ENCODE measurements around the gene TRPM1. TPM values are rescaled to one million over a fixed set of nuclear protein-coding genes. Genes with fewer than 3 reads are reported as not detected.

Gene TRPM1
- total RNA-seq, 1 donor from 2014 or later: not detected

DNA sequence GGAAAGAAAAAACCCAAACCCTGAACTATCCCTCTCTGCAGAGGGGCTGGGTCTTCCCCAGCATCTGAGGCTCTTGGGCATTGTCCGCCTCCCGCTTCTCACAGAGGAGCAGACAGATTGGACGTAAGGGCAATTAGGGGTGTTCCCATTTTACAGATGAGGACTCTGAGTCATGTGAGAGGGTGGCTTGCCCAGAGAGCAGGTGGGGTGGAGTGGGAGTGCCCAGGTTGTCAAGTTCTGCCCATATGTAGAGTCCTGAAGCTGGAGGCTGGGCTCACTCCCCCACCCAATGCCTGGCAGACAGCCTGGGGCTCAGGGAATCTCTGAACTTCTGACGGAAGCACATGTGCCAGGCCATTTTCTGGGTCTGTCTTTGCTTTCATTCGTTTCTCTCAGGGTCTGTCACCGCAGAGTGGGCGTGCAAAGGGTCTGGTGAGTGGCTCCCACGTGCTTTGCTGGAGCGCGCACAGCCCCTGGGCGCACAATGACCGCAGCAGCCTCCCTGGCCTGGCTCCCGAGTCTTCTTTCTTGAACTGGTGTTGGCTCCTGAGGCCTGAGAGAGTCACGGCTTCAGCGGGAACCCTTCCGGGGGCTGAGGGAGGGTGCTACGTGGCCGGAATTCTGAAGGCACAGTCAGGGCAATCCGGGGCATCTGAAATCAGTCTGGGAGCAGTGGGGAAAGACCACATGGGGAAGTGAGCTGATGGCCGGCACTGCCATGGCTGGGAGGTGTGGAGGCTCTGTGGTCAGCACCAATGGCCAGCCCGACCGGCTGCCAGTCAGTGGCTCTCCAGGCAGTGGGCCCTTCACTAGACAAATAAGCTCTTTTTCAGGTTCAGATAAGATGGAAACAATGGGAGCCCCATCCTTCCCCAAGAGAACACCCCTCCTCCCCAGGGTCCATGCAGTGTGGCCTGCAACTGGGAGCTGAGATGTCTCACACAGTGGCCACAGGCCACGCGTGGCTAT is 1.1 kb upstream of the TRPM1 start:
- Mint-ChIP-seq H3K9me3 (peaks cover 8% of the 10 kb centered on the region), H3K4me3 (no peak overlapping the region), H3K27ac (no peak overlapping the region), H3K4me1 (peaks cover 27% of the 10 kb centered on the region), H3K36me3 (no peaks in the 10 kb centered on the region), H3K27me3 (ENCODE audit: low read depth) (no peaks in the 10 kb centered on the region)
- DNase-seq (ENCODE audit: low spot score in 2 of 2, unreplicated experiment in 2 of 2): no peak
- TF ChIP-seq, protein P1, sequence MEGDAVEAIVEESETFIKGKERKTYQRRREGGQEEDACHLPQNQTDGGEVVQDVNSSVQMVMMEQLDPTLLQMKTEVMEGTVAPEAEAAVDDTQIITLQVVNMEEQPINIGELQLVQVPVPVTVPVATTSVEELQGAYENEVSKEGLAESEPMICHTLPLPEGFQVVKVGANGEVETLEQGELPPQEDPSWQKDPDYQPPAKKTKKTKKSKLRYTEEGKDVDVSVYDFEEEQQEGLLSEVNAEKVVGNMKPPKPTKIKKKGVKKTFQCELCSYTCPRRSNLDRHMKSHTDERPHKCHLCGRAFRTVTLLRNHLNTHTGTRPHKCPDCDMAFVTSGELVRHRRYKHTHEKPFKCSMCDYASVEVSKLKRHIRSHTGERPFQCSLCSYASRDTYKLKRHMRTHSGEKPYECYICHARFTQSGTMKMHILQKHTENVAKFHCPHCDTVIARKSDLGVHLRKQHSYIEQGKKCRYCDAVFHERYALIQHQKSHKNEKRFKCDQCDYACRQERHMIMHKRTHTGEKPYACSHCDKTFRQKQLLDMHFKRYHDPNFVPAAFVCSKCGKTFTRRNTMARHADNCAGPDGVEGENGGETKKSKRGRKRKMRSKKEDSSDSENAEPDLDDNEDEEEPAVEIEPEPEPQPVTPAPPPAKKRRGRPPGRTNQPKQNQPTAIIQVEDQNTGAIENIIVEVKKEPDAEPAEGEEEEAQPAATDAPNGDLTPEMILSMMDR (IDR thresholded peaks at IDR 0.05; ENCODE audit: unreplicated experiment): no peak

DNA sequence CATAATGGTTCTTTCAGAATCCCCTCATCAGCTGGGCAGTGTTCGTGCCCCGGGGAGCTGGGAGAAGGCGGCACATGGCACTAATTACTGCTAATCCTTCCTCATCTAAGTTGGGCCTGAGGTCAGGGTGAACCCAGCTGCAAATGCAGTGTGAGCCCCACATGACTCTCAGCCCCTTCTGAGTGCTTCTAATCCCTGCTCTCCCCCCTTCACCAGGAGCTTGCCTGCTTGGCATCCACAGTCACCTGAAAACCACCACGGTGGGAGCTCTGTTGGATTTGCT is 455 bp upstream of the TRPM1 start:
- peaks cover 27% of the 10 kb centered on the region for H3K4me1 Mint-ChIP-seq
- no peaks in the 10 kb centered on the region for H3K27me3 Mint-ChIP-seq (ENCODE audit: low read depth)
- no peak overlapping the region for H3K4me3 Mint-ChIP-seq
- no peak overlapping the region for H3K27ac Mint-ChIP-seq
- no peaks in the 10 kb centered on the region for H3K36me3 Mint-ChIP-seq
- peaks cover 2% of the 10 kb centered on the region for H3K9me3 Mint-ChIP-seq
- TF ChIP-seq, protein P1 (IDR thresholded peaks at IDR 0.05; ENCODE audit: unreplicated experiment): no peak
- DNase-seq (ENCODE audit: low spot score in 2 of 2, unreplicated experiment in 2 of 2): no peak

DNA sequence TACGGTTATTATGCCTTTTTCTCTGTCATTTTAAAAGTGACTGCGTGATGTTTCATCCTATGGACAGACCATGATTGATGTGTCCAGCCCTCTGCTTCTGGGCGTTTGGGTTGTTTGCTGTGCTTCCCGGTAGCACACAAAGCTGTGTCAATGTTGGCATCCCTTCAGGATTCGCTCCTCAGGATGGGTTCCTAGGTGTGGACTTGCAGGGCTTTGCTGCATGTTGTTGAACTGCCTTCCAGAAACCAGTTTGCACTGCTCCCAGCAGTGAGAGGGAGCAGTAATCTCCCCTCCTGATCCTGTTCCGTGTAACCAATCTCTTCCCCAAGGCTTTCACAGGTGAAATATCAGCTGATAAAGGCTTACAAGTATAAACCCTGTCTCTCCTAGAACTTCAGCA is 787 bp downstream of the TRPM1 start:
- Mint-ChIP-seq H3K27me3 (ENCODE audit: low read depth) (no peaks in the 10 kb centered on the region), H3K27ac (no peak overlapping the region), H3K4me3 (no peak overlapping the region), H3K4me1 (peaks cover 27% of the 10 kb centered on the region), H3K9me3 (no peaks in the 10 kb centered on the region), H3K36me3 (no peaks in the 10 kb centered on the region)
- TF ChIP-seq, protein P1 (IDR thresholded peaks at IDR 0.05; ENCODE audit: unreplicated experiment): no peak
- DNase-seq (ENCODE audit: low spot score in 2 of 2, unreplicated experiment in 2 of 2): no peak

DNA sequence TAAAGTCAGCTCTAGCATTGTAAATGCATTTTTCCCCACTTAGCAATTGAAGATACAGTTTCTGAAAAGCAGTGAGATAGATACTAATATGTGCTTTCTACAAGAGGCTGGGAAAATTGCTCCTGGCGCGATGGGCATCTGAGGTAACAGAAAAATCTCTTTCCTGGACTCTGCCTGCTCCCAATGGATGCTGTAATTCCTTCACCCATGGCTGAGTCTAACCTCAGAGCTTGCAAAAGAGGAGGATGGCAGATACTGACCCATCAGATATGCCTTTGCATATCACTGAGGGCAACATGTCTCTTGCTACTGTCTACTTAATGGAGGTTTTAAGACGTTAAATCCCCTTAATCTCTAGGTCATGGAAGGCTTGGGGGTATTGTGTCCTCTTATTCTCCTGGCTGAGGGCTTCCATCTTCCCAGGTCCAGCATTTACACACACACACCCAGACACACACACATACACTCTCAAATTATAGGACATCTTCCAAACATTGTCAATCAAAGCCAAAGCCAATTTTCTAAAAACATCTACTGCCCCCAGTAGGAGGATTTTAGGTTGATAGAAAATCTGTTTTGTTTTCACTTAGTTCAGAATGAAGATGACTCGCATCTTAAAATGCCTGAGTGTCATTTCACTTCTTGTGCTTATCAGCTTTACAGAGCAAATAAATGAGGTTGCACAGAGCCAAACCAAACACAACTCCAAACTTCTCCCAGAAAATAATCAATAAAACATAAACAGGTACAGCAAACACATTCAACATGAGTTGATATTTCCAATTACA is 2.4 kb downstream of the TRPM1 start:
- Mint-ChIP-seq H3K4me1 (peaks cover 16% of the 10 kb centered on the region), H3K9me3 (no peaks in the 10 kb centered on the region), H3K27ac (peak overlapping the region; percentile 3), H3K36me3 (no peaks in the 10 kb centered on the region), H3K27me3 (ENCODE audit: low read depth) (no peaks in the 10 kb centered on the region), H3K4me3 (no peak overlapping the region)
- TF ChIP-seq, protein P1 (IDR thresholded peaks at IDR 0.05; ENCODE audit: unreplicated experiment): no peak
- DNase-seq (ENCODE audit: low spot score in 2 of 2, unreplicated experiment in 2 of 2): no peak

DNA sequence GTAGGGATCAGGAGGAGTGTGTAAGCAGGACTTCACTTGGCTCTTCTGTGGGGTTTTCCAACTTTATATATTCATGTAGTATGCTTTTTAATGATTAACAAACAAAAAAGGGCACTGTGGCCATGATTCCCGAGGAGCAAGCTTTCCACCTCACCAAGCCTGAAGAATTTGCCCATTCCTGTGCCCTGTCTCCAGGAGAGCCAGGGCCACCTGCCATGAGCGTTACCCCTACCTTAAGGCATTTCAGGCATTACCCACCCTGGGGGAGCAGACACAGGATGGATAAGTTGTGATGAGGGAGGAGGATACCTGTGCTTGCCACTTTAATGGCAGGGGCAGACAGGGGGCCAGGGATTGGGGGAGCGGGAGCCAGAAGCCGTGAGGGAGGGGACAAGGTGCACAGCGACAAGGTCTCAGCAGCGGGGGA is 3.0 kb downstream of the TRPM1 start:
- Mint-ChIP-seq H3K27me3 (ENCODE audit: low read depth) (no peaks in the 10 kb centered on the region), H3K9me3 (no peaks in the 10 kb centered on the region), H3K4me1 (peaks cover 16% of the 10 kb centered on the region), H3K36me3 (no peaks in the 10 kb centered on the region), H3K27ac (no peak overlapping the region), H3K4me3 (no peak overlapping the region)
- DNase-seq (ENCODE audit: low spot score in 2 of 2, unreplicated experiment in 2 of 2): no peak
- TF ChIP-seq, protein P1 (IDR thresholded peaks at IDR 0.05; ENCODE audit: unreplicated experiment): no peak
